DMS114 treated with DMSO at 0.1 percent for 48 hours (cell line): ENCODE data around the gene PPP1R12A.
"Not testable (repeated sequence)": the region's sequence is repeated elsewhere in the genome, so short reads cannot be mapped to it uniquely, and the experiment has no call there.

ENCODE experiments used
- DNase-seq: peaks from one replicate; lab custom pipeline; 2025; ENCODE audit not compliant: unreplicated experiment; lab: John Stamatoyannopoulos, UW

The PPP1R12A gene

DNA sequence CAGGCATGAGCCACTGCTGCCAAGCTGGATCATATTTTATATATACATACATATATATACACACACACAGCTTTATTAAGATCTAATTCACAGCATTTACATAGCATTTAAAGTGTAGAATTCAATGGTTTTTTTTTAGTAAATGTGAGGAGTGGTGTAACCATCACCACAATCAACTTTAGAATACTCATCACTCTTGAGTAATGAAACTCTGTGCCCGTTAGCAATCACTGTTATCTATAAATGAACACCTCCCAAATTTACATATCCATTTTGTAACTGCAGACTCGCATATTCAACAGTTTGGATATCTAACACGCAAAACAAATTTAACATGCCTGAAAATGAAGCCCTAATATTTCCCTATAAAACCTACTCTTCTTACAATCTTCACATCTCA is 90.9 kb downstream of the PPP1R12A start:
- no peak for DNase-seq

DNA sequence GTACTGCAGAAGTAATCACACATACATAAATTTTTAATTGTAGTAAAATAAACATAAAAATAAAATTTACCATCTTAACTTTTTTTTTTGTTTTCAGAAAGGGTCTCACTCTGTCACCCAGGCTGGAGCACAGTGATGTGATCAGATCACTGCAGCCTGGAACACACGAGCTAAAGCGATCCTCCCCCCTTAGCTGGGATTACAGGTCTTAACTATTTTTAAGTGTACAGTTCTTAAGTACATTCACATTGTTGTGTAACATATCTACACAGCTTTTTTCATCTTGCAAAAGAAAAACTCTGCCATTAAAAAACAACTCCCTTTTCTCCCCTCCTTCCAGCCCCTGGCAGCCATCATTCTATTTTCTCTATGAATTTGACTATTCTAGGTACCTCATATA is 92.3 kb downstream of the PPP1R12A start:
- no peak for DNase-seq

DNA sequence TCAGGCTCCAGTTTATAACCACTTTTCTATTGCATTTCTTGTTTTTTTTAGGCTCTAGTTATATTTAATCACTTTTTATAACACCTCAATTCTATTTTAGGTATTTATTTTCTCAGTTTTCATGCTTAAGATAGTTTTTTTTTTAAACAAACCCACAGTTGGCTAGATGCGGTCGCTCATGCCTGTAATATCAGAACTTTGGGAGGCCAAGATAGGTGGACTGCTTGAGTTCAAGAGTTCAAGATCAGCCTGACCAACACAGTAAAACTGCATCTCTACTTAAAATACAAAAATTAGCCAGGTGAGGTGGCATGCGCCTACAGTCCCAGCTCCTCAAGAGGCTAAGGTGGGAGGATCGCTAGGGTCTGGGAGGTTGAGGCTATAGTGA is 93.0 kb downstream of the PPP1R12A start:
- no peak for DNase-seq

DNA sequence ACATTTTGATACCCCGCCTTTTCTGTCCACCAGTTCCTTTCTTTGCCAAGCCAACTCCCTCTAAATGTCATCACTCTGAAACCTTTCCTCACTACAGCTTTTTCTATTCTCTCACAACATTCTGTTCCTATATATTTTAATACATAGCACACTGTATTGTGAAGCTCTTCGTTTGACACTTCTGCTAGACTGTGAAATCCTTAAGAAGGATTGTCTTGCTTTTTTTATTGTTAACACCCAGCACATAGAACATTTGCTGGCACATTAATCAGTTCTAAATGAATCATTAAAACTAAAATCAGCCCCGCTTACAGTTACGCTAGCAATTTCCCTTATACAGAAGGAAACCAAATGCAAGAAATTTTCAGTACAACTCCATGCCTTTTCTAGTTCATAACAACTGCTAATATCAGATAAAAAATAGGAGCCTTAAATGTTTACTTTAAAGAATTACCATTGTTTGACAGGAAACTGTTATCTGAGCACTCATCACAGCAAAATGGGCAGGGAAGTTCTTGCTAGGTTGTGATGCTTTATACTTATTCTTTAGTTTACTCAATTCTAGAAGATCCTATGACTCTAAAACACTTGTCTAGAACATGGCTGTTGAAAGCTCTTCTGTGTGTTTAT is 93.5 kb downstream of the PPP1R12A start:
- DNase-seq = no peak

DNA sequence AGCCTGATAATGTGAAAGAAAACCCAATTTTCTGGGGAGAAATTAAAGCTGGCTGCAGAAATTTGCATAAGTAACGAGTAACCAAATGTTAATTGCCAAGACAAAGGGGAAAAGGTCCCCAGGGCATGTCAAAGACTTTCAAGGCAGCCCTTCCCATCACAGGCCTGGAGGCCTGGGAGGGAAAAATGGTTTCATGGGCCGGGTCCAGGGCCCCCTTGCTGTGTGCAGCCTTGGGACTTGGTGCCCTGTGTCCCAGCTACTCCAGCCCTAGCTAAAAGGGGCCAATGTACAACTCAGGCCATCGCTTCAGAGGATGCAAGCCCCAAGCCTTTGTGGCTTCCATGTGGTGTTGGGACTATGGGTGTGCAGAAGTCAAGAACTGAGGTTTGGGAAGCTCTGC is 96.5 kb downstream of the PPP1R12A start:
- no peak for DNase-seq

DNA sequence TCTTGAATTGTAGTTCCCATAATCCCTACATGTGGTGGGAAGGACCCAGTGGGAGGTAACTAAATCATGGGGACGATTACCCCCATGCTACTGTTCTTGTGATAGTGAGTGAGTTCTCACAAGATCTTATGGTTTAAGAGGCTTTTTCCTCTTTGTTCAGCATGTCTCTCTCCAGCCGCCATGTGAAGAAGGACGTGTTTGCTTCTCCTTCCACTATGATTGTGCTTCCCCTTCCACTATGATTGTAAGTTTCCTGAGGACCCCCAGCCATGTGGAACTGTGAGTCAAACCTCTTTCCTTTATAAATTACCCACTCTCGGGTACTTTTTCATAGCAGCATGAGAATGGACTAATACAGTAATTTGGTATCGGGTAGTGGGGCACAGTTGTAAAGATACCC is 97.3 kb downstream of the PPP1R12A start:
- DNase-seq = no peak

DNA sequence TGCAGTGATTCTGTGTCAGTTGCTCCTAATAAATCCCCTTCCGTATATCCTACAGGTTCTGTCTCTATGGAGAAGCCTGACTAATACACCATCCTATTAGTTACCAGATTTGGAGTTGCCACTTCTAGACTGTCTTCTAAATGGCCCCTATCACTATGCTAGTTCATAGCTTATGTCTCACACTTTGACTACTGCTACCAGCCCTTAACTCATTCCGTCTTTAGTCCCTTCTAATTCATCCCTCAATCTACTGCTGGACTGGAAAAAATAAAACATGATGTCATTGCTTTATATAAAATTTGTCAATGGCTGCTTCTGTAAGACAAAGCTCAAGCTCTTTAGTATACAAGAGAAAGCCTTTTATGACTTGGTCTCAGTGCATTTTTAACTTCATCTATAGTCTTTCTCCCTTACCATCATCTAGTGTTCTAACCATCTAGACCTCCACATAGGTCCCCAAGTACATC is 99.5 kb downstream of the PPP1R12A start:
- no peak for DNase-seq

DNA sequence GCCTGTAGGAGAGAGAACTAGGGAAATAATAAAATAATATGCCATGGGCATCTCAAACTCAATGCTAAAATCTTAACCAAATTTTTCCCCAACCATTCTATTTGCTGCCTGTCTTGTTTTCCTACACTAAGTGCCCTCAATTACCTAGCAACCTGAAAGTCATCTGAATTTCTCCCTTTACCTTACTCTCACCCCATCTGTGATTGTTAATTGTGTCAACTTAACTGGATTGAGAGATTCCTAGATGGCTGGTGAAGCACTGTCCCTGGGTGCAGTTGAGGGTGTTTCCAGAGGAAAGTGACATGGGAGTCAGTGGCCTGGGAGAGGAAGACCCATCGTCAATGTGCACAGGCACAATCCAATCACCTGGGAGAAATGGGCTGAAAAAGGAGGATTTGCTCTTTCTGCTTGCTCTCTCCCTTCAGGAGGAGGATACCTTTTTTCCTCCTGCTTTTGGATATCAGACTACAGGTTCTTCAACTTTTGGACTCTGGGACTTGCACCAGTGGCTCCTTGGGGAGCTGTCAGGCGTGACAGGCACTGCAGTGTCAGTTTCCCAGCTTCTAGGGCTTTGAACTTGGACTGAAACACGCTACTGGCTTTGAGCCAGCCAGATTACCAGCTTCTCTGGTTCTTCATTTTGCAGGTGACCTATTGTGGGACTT is 100.1 kb downstream of the PPP1R12A start:
- no peak for DNase-seq

DNA sequence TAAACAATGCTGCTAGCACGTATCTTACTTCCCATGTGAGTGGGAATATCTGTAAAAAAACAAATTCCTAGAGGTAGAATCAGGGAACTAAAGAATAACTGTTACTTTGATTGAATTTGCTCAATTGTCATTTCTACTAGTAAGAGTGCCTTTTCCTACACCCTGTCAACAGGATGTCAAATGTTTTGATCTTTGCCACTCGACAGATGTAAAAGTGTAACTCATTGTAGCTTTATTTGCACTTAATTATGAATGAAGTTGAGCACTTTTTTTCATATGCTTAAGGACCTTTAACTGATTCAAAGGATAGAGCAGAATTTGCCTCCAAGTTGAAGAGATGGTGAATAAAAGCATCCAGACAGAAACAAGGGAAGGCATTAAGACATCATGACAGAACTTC is 104.5 kb downstream of the PPP1R12A start:
- no peak for DNase-seq

DNA sequence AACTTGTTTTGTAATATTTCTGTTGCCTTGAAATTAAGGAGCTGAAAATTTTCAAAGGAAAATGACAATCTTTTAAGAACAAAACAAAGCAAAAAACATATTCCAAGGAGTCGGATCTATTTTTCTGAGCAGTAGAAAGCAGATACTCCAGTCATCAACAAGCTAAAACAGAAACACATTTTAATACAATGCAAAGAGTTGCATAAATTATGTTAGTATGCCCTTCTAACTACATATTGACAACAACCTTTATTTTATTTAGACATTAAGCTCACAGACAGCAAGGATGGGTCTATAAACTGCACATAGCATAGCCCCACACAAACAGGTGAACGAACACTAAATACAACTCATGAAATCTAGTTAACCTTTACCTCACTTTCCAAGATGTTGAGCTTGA is 106.0 kb downstream of the PPP1R12A start:
- no peak for DNase-seq

DNA sequence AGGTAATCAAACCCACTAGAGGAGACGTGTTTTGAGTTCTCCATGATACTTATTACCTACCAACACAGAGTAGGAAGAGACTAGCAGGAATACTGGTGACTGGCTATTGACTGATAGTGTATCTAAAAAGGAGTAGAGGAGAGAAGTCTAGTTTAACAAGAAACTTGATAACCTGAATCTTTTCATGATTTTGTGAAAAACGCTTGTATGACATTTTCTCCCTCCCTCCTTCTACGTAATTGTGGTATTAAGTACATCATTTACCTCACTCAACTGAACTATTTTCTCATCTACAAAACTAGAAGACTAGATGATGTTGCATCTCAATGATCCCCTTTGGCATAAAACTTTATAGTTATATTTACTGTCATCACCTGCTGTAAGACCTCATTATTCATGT is 107.4 kb downstream of the PPP1R12A start:
- DNase-seq = no peak

DNA sequence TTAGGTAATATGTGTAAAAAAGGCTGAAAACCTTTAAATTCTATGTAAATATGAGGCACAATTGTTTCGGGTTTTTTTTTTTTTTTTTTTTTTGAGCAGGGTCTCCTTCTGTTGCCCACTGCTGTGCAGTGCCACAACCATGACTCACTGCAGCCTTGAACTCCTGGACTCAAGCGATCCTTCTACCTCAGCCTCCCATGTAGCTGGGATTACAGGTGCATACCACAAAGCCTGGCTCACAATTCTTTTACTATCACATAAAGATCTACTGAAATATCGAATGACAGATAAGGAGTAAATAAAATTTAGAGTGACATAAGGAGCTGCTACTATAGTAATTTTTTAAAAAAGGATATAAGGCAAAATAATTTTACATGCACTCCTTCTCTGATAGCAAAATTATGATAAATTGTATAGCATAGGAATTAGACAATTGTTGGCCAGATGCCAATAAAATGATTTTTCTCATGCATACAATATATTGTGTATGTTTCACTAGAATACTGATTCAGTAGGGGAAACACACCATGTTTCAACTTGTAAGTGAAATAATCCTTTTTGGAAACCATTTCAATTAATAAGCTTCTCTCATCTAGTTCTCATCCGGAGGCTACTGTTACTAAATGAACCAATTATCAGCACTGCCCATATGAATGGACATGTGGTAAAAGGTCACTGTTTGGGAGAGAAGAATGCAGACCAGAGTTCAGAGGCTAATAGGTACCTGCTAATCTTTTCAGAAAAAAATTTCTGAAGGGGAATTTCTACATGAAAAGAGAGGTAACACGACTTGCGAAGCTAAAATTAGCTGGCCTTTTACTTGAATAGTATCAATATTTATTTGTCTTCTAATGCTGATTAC is 108.4 kb downstream of the PPP1R12A start:
- no peak for DNase-seq

DNA sequence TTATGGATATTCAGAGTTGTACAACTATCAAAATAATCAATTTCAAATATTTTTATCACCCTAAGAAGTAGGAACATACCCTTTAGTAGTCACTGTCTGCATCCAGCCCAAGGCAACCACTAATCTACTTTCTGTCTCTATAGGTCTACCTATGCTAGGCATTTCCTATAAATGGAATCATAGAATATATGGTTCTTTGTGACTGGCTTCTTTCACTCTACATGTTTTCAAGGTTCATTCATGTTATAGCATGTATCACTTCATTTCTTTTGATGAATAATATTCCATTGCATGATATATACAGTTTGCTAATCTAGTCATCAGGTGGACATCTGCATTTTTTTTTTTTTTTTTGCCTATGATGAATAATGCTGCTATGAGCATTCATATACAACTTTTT is 112.4 kb downstream of the PPP1R12A start:
- no peak for DNase-seq

DNA sequence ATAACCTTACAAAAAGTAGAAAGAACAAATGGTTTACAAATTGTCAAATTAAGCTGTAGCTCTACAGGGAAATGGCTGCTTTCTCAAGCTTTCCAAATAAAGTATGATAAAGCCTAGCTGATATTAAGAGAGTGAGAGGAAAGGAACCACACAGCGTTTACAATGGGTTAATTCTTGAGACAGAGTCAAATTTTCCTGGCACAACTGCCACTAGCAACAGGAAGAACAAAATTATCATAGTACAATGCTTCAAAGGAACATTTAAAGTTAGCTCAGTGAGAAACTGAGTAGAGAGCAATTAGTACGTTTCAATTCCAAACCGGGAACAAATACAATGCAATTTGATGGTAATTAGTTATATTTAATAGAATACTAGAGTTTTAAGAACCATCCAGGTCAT is 116.0 kb downstream of the PPP1R12A start:
- no peak for DNase-seq

DNA sequence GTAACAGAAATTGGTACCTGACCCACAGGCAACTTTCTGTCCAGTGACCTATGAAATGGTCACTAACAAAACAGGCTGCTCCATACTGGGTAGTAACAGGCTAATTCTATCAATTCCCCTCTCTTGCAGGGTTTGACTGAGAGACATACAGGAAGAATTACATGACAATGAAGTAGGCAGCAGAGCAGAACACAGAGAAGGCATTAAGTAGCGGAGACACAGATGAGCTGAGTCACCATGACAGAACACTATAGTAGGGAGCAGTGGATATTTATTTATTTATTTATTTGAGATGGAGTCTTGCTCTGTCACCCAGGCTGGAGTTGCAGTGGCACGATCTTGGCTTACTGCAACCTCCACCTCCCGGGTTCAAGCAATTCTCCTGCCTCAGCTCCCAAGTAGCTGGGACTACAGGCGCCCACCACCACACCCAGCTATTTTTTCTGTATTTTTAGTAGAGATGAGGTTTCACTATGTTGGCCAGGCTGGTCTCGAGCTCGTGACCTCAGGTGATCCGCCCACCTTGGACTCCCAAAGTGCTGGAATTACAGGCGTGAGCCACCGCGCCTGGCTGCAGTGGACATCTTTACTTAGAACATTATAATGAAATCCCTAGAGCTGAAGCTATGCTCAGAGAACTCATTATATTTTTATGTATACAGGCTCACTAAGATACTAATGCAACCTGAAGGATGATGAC is 150.4 kb downstream of the PPP1R12A start:
- DNase-seq = not testable (repeated sequence)

DNA sequence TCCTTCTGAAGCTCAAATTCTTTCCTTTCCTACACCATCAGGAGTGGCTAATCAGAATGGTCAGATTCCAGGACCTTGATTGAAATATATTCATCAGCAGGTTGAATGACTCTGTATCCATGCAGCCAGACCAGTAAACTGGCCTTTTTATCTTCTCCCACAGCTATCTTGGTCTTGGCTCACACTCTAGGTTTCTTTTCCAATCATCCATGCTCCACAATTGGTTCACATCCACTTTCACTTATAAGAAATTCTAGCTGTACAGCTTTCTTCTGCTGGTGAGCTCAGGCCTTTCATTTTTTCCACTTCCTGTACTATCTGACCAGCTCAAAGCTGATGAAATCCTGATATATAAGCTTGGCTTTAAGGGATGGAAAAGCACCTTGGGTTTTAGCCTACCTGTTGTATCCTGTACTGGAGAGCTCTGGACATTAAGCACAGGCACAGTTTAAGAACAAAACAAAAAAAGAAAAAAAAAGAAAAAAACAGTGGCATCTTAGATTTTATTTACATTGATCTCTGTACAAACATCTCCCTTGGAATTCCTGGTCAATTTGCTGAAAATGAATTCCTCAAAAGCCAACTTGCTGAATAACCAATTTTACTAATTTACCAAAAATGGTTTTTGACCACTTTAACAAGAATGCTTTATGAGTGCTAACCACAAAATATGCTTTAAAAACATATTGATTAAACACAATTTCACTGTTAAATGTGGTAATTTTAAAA is 152.6 kb downstream of the PPP1R12A start:
- no peak for DNase-seq

DNA sequence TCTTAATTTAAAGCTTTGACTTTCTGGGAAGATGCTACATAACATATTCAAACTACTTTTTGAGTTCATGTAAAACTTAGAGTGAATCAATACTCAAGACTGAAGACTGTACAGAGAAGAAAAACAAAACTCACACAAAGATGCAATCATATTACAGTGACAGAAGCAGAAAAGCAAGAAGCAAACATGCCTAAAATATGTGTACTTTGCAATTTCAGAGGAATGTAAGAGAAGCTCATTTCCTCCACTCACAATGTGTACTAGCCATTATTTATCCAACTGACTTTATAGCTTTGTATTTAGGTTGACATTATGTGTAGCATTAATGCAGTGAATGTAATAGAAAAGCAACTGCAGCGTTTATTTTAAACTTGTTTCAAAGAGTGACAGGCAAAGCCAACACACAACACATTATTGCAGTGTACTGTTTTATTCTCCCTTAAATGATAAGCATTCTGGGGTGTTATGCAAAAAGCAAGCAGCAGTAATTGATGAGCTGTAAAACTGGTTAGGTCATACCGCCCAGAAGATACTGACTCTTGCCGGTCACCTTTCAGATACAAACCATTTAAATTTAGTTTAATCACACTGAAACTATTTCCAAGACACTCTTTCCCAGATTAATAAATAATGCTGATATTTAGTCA is 156.0 kb downstream of the PPP1R12A start:
- no peak for DNase-seq

DNA sequence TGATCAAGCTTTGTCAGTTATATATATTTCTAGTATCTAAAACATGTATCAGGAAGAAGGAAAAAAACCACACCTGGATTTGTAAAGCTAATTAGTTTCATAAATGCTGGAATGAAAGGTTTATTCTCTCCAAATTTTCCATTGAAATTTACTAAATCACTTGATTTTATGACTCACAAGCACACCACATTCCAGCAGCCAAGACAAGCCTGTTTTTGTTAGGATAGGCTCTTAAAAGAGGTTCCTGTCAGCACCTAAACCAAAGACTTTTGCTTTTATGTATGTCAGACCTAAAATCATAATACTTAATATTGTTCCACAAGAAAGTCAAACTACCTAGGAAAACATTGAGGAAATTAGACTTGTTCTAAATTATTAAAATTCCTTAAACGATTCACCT is 158.8 kb downstream of the PPP1R12A start:
- DNase-seq = no peak

DNA sequence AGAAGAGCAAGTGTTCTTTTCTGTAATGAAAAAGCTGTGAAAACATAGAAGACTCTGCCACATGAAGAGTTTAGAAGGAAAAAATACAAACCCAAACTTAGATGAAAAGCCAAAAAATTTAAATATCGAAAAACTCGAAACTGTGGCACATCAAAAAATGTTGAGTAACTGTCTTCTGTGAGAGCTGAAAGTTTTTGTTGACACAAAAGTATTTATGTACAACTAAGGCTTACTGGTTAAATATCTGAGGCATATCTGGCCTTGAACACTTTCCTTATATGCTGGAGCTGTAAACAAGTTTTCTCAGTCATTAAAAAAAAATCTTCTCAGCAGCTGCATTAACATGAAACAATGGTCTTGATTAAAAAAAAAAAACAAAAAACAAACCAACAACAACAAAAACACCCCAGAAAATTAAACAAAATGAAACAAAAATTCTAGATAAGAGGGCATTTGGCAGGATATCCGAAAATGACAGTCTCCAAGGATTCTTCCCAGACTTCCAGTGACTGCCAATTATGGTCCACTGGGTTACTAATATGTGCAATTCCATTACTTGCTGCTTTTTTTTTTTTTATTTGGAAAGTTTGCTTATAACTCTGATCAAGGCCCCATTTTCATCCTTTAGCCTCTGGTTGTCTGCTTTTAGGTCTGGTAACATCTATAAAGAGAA is 159.4 kb downstream of the PPP1R12A start:
- DNase-seq = no peak

DNA sequence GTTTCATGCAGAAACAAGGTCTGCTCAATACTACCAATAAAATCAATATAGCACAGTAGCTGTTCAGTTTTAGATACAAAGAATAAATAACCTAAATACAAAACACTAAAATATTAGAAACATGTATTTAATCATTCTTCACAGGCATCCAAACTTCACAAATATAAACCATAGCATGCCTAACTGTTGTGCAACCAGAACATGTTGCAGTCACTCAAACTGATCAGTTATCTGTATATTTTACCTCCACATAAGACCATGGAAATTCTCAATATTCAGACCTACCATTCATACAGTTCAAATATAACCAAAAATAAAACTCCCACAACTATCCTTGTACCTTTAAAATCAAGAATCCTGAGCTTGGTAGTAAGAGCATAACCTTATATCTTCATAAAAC is 161.0 kb downstream of the PPP1R12A start:
- DNase-seq = no peak
